GM23338 (cell line): ENCODE results near the gene GRID2. TPM values are rescaled to one million over a fixed set of nuclear protein-coding genes. Genes with fewer than 3 reads are reported as not detected.

Experiments used
- ATAC-seq: fragments of 200-7000 bp; cut with Tn5 transposase; 3 replicates; pipeline ENCODE4 v1.9.1; 2020
- DNase-seq: peaks from one replicate; pipeline ENCODE4 v3.0.0-alpha.2; 2015; ENCODE audit warnings: low spot score
- H2AFZ ChIP-seq: fragments of 200-600 bp; sonication (generic); 2 replicates; pipeline ENCODE4 v1.8.0; 2016; ENCODE audit warnings: antibody characterized with exemption, mild to moderate bottlenecking, moderate library complexity
- H3F3A ChIP-seq: fragments of 200-600 bp; sonication (generic); replicated peaks from 2 replicates; pipeline ENCODE4 v1.8.0; 2017; ENCODE audit warnings: antibody characterized with exemption, mixed run types, low read depth
- H3K27ac ChIP-seq: fragments of 200-600 bp; sonication (generic); 2 replicates; pipeline ENCODE4 v1.6.1; 2016; ENCODE audit warnings: low read depth
- H3K27me3 ChIP-seq: fragments of 200-600 bp; sonication (generic); 2 replicates; pipeline ENCODE4 v1.8.0; 2016; ENCODE audit warnings: mild to moderate bottlenecking, mixed run types, moderate library complexity; ENCODE audit not compliant: insufficient read depth
- H3K36me3 ChIP-seq: fragments of 200-600 bp; sonication (generic); 2 replicates; pipeline ENCODE4 v1.8.0; 2016; ENCODE audit warnings: mild to moderate bottlenecking; ENCODE audit not compliant: insufficient read depth
- H3K4me1 ChIP-seq: fragments of 200-600 bp; sonication (generic); 2 replicates; pipeline ENCODE4 v1.8.0; 2016; ENCODE audit warnings: mild to moderate bottlenecking, moderate library complexity; ENCODE audit not compliant: insufficient read depth
- H3K4me2 ChIP-seq: fragments of 200-600 bp; sonication (generic); 2 replicates; pipeline ENCODE4 v1.7.1; 2017; ENCODE audit warnings: mixed run types
- H3K4me3 ChIP-seq: fragments of 200-600 bp; sonication (generic); 2 replicates; pipeline ENCODE4 v1.6.1; 2016; ENCODE audit warnings: mixed run types
- H3K79me2 ChIP-seq: fragments of 200-600 bp; sonication (generic); replicated peaks from 2 replicates; pipeline ENCODE4 v1.8.0; 2017; ENCODE audit warnings: mild to moderate bottlenecking; ENCODE audit not compliant: insufficient read depth
- H3K9me2 ChIP-seq: fragments of 200-600 bp; sonication (generic); 2 replicates; pipeline ENCODE4 v1.8.0; 2017; ENCODE audit not compliant: insufficient read depth
- H4K20me1 ChIP-seq: fragments of 200-600 bp; sonication (generic); replicated peaks from 2 replicates; pipeline ENCODE4 v1.8.0; 2017; ENCODE audit warnings: mild to moderate bottlenecking; ENCODE audit not compliant: insufficient read depth
- H3K27ac Mint-ChIP-seq: 2 replicates; pipeline ENCODE4 v1.8.0; 2020; ENCODE audit warnings: inconsistent platforms, mild to moderate bottlenecking, moderate library complexity, mixed read lengths
- H3K27me3 Mint-ChIP-seq: 3 replicates; pipeline ENCODE4 v1.8.0; 2022; ENCODE audit warnings: low read depth, mild to moderate bottlenecking, moderate library complexity, mixed read lengths, inconsistent platforms; ENCODE audit not compliant: insufficient read depth, poor library complexity
- H3K36me3 Mint-ChIP-seq: 3 replicates; pipeline ENCODE4 v1.8.0; 2021; ENCODE audit warnings: low read depth, mild to moderate bottlenecking, inconsistent platforms, moderate library complexity, mixed read lengths
- H3K4me1 Mint-ChIP-seq: 3 replicates; pipeline ENCODE4 v1.8.0; 2020; ENCODE audit warnings: mild to moderate bottlenecking, inconsistent platforms, mixed read lengths
- H3K4me3 Mint-ChIP-seq: 3 replicates; pipeline ENCODE4 v1.8.0; 2021; ENCODE audit warnings: moderate library complexity, mild to moderate bottlenecking, inconsistent platforms, mixed read lengths
- H3K9me3 Mint-ChIP-seq: 3 replicates; pipeline ENCODE4 v1.8.0; 2020; ENCODE audit warnings: moderate library complexity, mild to moderate bottlenecking, inconsistent platforms, mixed read lengths
- CREB1 ChIP-seq: fragments of 250-450 bp; sonication (Bioruptor Pico); IDR thresholded peaks from 2 replicates; pipeline ENCODE4 v1.5.0; 2020; ENCODE audit warnings: low read depth, mild to moderate bottlenecking, moderate library complexity
- EZH2 ChIP-seq: fragments of 200-600 bp; sonication (generic); IDR thresholded peaks from one replicate; pipeline ENCODE4 v1.8.0; 2017; ENCODE audit warnings: antibody characterized with exemption, mild to moderate bottlenecking, low read depth; ENCODE audit not compliant: unreplicated experiment
- EZH2phosphoT487 ChIP-seq: fragments of 200-600 bp; sonication (generic); IDR thresholded peaks from one replicate; pipeline ENCODE4 v1.8.1; 2018; ENCODE audit warnings: antibody characterized with exemption; ENCODE audit not compliant: unreplicated experiment
- JUNB ChIP-seq: IDR thresholded peaks from one replicate; pipeline ENCODE4 v1.6.1; 2016; ENCODE audit warnings: antibody characterized with exemption; ENCODE audit not compliant: unreplicated experiment
- NANOG ChIP-seq: IDR thresholded peaks from 2 replicates; pipeline ENCODE4 v1.6.1; 2016; ENCODE audit warnings: antibody characterized with exemption, borderline replicate concordance
- POLR2AphosphoS5 ChIP-seq: IDR thresholded peaks from 2 replicates; pipeline ENCODE4 v1.6.1; 2016; ENCODE audit warnings: antibody characterized with exemption, low read depth
- STAT1 ChIP-seq: IDR thresholded peaks from one replicate; pipeline ENCODE4 v1.6.1; 2016; ENCODE audit warnings: antibody characterized with exemption; ENCODE audit not compliant: unreplicated experiment
- ZNF114 ChIP-seq: fragments of 250-450 bp; sonication (Bioruptor Pico); IDR thresholded peaks from 2 replicates; pipeline ENCODE4 v1.5.0; 2020; ENCODE audit warnings: mild to moderate bottlenecking, moderate library complexity
- ZNF331 ChIP-seq: fragments of 250-450 bp; sonication (Bioruptor Pico); IDR thresholded peaks from 2 replicates; pipeline ENCODE4 v1.5.0; 2020; ENCODE audit warnings: low read depth, mild to moderate bottlenecking, moderate library complexity
- ZNF462 ChIP-seq: fragments of 250-450 bp; sonication (Bioruptor Pico); IDR thresholded peaks from 2 replicates; pipeline ENCODE4 v1.5.0; 2020; ENCODE audit warnings: mild to moderate bottlenecking, moderate library complexity
- polyA plus RNA-seq: library from polyadenylated mRNA; unstranded; fragments of >200 nt; fragmentation: Nextera tagmentation; extraction: Ambion mirVana; gene quantifications from 2 replicates; pipeline ENCODE4 v1.2.1, GENCODE V29; 2016
- total RNA-seq: library from RNA; depleted of rRNA; stranded (reverse); fragments of >200 nt; shearing (Covaris generic); gene quantifications from 2 replicates; pipeline ENCODE4 v1.2.3, GENCODE V29; 2014
- TF ChIP-seq, protein P1 (sequence below), 2 experiments: fragments of 200-600 bp in 1 of 2; sonication (generic) in 1 of 2; conservative IDR thresholded peaks; 2 replicates each; pipeline versions ENCODE4 v1.5.1 to v1.6.1; 2016 to 2017; ENCODE audit warnings: antibody characterized with exemption in 2 of 2, low read depth in 2 of 2, mild to moderate bottlenecking in 2 of 2, moderate library complexity in 1 of 2
- TF ChIP-seq, protein P2 (sequence below): IDR thresholded peaks from 2 replicates; pipeline ENCODE4 v1.6.1; 2016; ENCODE audit warnings: antibody characterized with exemption

The GRID2 gene
- total and polyA plus RNA-seq, 2 experiments from 2014 or later = 19.9 to 65.4 TPM

GRCh38 chr4:93770201-93770600 is 1466.4 kb downstream of the GRID2 start:
- Mint-ChIP-seq H3K36me3 (no peaks in the 10 kb centered on the region; the same call in 2 of the 3 replicates), H3K27me3 (no peaks in the 10 kb centered on the region), H3K4me1 (peaks cover 3% of the 10 kb centered on the region; the same call in 1 of the 3 replicates), H3K9me3 (no peaks in the 10 kb centered on the region), H3K27ac (no peak overlapping the region), H3K4me3 (no peak overlapping the region)
- Histone ChIP-seq H3K9me2 (no peaks in the 10 kb centered on the region), H3K79me2 (no peaks in the 10 kb centered on the region), H3K4me1 (no peaks in the 10 kb centered on the region; the same call in 1 of the 2 replicates), H3K27me3 (no peaks in the 10 kb centered on the region), H3K36me3 (no peaks in the 10 kb centered on the region), H3F3A (no peaks in the 10 kb centered on the region), H2AFZ (no peak overlapping the region), H3K27ac (no peak overlapping the region), H4K20me1 (no peaks in the 10 kb centered on the region), H3K4me2 (no peak overlapping the region), H3K4me3 (no peak overlapping the region)
- ATAC-seq = no peak
- DNase-seq = no peak
- no peak for TF ChIP-seq CREB1 (CRISPR knock-in tag)
- no peak for TF ChIP-seq NANOG
- no peak for TF ChIP-seq POLR2AphosphoS5
- TF ChIP-seq JUNB = no peak

- no peaks in the 10 kb centered on the region for H3K27me3 Mint-ChIP-seq
- H3K9me3 Mint-ChIP-seq = no peaks in the 10 kb centered on the region
- no peaks in the 10 kb centered on the region for H4K20me1 ChIP-seq
- no peak overlapping the region for H3K27ac ChIP-seq
- no peak overlapping the region for H3K27ac Mint-ChIP-seq
- no peaks in the 10 kb centered on the region for H3F3A ChIP-seq
- no peaks in the 10 kb centered on the region for H3K36me3 ChIP-seq
- no peak overlapping the region for H3K4me2 ChIP-seq
- no peaks in the 10 kb centered on the region for H3K79me2 ChIP-seq
- H3K9me2 ChIP-seq = no peaks in the 10 kb centered on the region
- H3K4me3 ChIP-seq = no peak overlapping the region
- H3K4me1 ChIP-seq = peaks cover 2% of the 10 kb centered on the region; the same call in 1 of the 2 replicates
- peaks cover 3% of the 10 kb centered on the region; the same call in 1 of the 3 replicates for H3K4me1 Mint-ChIP-seq
- no peaks in the 10 kb centered on the region; the same call in 2 of the 3 replicates for H3K36me3 Mint-ChIP-seq
- DNase-seq (no peak), ATAC-seq (no peak)
- H3K4me3 Mint-ChIP-seq = no peak overlapping the region
- no peak overlapping the region for H2AFZ ChIP-seq
- H3K27me3 ChIP-seq = no peaks in the 10 kb centered on the region
- TF ChIP-seq ZNF462 = no peak
- TF ChIP-seq CREB1 (CRISPR knock-in tag) = no peak
- TF ChIP-seq POLR2AphosphoS5 = no peak
- TF ChIP-seq ZNF114 (CRISPR knock-in tag) = no peak
- TF ChIP-seq EZH2phosphoT487 = no peak
- TF ChIP-seq STAT1 = no peak
- TF ChIP-seq EZH2 = no peak
- TF ChIP-seq JUNB = no peak
- TF ChIP-seq, protein P1, sequence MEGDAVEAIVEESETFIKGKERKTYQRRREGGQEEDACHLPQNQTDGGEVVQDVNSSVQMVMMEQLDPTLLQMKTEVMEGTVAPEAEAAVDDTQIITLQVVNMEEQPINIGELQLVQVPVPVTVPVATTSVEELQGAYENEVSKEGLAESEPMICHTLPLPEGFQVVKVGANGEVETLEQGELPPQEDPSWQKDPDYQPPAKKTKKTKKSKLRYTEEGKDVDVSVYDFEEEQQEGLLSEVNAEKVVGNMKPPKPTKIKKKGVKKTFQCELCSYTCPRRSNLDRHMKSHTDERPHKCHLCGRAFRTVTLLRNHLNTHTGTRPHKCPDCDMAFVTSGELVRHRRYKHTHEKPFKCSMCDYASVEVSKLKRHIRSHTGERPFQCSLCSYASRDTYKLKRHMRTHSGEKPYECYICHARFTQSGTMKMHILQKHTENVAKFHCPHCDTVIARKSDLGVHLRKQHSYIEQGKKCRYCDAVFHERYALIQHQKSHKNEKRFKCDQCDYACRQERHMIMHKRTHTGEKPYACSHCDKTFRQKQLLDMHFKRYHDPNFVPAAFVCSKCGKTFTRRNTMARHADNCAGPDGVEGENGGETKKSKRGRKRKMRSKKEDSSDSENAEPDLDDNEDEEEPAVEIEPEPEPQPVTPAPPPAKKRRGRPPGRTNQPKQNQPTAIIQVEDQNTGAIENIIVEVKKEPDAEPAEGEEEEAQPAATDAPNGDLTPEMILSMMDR (conservative IDR thresholded peaks at IDR 0.05; ENCODE audit: low read depth in 2 of 2) = no peak
- no peak for TF ChIP-seq ZNF331 (CRISPR knock-in tag)
- TF ChIP-seq, protein P2, sequence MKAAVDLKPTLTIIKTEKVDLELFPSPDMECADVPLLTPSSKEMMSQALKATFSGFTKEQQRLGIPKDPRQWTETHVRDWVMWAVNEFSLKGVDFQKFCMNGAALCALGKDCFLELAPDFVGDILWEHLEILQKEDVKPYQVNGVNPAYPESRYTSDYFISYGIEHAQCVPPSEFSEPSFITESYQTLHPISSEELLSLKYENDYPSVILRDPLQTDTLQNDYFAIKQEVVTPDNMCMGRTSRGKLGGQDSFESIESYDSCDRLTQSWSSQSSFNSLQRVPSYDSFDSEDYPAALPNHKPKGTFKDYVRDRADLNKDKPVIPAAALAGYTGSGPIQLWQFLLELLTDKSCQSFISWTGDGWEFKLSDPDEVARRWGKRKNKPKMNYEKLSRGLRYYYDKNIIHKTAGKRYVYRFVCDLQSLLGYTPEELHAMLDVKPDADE = no peak
- no peak for TF ChIP-seq NANOG
Observed at GRCh38 chr4:93771640-93772411, 1468.1 kb downstream of the GRID2 start.
